GM19455 (cell line): ENCODE measurements around the gene LAG3.

ENCODE experiments used
- ATAC-seq: cut with Tn5 transposase; IDR thresholded peaks from one replicate; pipeline ENCODE4 v1.9.1; 2021; ENCODE audit not compliant: unreplicated experiment

The LAG3 gene

DNA sequence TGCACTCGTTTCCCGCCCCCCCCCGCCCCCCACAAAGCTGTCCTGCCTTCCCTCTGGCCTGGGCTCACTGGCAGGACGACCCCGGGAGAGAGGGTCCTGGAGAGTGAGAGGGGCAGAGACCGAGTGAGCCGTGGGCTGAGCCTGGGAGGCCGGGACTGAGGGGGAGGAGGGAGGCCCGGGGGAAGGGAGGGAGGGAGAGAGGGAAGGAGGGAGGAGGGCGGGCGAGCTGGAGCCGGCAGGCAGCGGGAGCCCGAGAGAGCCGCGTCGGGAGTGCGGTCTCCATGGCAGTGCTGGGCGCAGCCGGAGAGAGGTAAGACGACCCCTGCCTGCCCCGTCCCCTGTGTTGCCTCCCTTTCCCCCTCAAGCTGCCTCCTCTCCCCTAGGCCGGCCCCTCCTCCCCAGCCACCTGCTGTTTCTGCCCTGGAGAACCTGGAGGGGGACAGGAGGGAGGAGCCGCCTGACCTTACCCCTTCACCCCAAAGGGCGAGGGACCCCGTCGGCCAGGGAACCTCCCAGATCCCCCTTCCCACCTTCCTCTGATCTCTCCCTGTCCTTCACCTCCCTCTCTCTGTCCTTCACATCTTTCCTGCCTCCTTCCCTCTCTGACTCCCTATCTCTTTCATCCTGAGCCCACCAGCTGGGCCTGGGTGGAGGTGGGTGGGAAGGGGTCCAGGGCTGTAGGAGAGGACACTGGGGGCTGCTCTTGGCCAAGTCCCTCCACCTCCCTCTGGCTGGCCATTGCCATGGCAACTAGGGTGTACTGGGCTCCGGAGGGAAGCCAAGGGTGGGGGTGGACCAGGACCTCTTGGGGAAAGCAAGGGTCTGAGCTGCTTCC is 49.5 kb downstream of the LAG3 start, which contains the start of gene GPR162:
Gene GPR162, plus strand, starts transcription at position 231 of the 835 bp plus-strand sequence. CDS start 2,078 bp downstream, outside the sequence.
- ATAC-seq, result no peak

- ATAC-seq, result no peak
Measured at GRCh38 chr12:6822426-6823135, 50.3 kb downstream of the LAG3 start.

DNA sequence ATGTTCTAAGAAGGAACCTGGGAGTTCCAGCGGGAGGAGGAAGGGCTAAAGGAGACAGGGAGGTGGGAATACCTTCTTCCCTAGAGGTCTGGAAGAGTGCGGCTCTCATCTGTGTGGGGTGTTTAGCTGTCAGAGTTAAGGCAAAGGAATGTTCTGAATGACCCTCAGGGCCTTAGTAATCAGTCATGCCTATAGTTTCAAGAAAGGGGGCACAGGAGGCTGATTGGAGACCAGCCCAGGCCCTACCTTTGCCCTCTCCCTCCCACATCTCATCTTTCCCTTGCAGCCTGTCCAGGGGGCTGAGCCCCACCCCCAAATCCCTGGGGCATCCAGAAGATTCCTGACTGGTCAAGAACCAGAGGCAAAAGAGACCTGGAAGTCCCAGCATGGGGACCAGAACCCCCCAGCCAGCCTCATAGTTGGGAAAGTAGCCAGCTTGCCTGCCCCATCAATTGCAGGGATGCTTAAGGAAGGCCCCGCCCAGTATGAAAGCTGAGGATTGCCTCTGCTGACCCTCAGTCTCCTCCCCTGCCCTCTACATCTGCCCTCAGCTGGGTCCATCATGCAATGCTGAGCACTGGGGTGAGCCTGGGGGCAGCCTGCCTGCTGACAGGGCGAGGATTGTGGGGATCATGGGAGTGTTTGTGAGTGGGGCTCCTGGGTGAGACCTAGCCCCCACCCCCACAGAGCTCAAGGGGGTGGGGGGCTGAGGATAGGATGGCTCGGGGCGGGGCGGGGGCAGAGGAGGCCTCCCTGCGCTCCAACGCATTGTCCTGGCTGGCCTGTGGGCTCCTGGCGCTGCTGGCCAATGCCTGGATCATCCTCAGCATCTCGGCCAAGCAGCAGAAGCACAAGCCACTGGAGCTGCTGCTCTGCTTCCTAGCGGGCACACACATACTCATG is 51.1 kb downstream of the LAG3 start:
- no peak for ATAC-seq

- ATAC-seq, result no peak
Measured at GRCh38 chr12:6824085-6824775, 51.9 kb downstream of the LAG3 start.

GRCh38 chr12:6824901-6825381 is 52.6 kb downstream of the LAG3 start:
- ATAC-seq, result no peak

GRCh38 chr12:6825398-6826124 is 53.2 kb downstream of the LAG3 start:
- ATAC-seq, result no peak

DNA sequence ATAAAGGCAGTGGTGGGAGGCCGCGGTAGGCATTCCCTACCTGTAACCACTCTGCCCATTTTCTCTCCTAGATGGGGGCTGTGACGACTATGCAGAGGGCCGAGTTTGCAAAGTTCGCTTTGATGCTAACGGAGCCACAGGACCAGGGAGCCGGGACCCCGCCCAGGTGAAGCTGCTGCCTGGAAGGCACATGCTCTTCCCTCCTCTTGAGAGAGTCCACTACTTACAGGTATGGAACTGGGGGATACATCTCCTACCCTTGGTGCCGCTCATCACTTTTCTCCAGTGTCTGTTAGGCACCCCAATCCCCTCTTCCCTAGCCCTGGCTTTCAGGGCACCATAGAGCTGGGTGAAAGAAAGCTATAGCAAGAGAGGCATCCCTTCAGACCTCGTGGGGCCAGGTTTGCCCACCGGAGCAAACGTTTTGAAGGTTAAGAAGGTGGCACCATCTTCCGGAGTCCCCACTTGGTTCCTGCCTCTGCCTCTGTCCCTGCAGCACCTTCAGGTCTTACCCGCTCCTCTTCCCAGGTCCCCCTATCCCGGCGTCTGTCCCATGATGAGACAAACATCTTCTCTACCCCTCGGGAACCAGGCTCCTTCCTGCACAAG is 53.9 kb downstream of the LAG3 start:
- ATAC-seq, result no peak

DNA sequence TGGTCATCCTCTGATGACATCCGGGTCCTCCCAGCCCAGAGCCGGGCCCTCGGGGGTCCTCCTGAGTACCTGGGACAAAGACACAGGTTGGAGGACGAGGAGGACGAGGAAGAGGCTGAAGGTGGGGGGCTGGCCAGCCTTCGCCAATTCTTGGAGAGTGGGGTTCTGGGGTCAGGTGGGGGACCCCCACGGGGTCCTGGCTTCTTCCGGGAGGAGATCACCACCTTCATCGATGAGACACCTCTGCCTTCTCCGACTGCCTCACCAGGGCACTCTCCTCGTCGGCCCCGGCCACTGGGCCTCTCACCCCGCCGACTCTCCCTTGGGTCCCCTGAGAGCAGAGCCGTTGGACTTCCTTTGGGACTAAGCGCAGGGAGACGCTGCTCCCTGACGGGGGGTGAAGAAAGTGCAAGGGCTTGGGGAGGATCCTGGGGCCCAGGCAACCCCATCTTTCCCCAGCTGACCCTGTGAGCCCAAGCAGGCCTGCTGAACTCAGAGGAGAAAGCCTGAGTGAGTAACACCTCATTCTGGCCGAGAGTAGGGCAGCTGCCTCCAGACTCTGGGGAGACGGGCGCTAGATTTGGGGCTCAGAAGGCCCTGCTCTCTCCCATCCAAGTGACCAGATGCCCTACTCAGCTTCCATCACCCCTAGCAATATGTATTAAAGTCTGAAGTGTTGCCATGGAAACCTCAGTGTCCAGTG is 54.6 kb downstream of the LAG3 start:
- no peak for ATAC-seq

DNA sequence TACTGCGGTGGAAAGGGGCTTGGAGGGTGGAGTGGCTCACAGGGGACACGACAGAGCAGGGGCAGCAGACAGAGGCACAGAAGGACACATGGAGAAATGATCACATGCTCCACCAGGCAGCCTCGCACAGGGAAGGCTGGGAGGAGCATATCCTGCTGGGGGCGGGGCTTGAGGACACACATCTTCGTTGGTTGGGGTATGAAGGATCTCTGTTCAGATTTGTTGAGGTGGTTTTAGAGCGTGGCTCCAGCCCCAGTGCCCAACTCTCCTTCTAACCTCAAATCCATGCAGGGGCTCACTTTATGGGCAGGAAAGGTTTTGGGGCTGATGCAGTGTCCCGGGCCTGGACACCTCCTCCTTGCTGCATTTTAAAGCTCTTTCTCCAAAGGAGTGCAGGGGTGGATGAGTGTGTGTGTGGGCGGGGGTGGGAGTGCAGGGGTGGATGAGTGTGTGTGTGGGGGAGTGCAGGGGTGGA is 55.2 kb downstream of the LAG3 start:
- ATAC-seq, result no peak
